HG03064 (cell line): Measurements from ENCODE around the gene MGRN1.
"Not testable (repeated sequence)": the region's sequence is repeated elsewhere in the genome, so short reads cannot be mapped to it uniquely, and the experiment has no call there.

Experiments used
- ATAC-seq: cut with Tn5 transposase; IDR thresholded peaks from one replicate; pipeline ENCODE4 v1.9.1; 2021; ENCODE audit warnings: low read depth; ENCODE audit not compliant: unreplicated experiment

MGRN1 gene

DNA sequence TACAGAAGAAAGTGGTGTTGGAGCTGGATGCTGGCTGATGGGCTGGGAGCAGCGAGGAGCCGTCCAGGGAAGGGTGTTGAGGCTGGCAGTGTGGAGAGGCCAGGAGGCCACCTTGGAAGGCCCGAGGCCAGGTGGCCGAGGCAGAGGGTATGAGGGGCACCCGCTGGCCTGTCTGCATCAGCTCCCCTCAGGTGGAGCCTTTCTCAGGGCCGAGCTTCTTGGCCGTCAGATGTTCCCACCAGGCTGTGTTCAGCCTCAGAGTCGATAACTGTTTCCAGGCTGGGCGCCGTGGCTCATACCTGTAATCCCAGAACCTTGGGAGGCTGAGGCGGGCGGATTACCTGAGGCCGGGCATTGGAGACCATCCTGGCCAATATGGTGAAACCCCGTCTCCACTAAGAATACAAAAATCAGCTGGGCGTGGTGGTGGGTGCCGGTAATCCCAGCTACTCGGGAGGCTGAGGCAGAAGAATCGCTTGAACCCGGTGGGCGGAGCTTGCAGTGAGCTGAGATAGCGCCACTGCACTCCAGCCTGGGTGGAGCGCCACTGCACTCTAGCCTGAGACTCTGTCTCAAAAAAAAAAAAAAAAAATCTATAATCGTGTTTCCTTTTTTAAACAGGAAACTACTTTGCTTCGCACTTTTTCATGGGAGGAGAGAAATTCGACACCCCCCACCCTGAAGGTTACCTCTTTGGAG lies 25.3 kb downstream of the MGRN1 start:
- ATAC-seq = no peak

DNA sequence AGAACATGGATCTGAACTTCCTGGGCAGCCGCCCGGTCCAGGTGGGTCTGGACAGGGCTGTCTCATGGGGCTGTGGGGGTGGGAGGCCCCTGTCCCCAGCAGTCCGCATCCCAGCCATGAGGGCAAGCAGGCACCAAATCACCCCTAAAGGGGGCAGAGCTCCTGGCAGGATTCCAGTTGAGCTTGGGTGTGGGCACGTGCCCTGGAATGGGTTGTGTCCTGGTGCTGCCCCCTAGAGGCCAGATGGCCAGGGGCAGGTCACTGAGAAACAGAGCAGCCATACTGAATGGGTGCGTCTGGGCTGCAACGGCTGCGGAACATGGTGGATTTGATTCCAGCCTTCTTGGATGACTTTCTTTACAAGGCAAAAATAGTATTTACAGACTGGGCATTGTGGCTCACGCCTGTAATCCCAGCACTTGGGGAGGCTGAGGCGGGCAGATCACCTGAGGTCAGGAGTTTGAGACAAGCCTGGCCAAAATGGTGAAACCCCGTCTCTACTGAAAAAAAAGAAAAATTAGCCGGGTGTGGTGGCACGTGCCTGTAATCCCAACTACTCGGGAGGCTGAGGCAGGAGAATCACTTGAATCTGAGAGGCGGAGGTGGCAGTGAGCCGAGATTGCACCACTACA lies 25.9 kb downstream of the MGRN1 start:
- ATAC-seq = not testable (repeated sequence)

DNA sequence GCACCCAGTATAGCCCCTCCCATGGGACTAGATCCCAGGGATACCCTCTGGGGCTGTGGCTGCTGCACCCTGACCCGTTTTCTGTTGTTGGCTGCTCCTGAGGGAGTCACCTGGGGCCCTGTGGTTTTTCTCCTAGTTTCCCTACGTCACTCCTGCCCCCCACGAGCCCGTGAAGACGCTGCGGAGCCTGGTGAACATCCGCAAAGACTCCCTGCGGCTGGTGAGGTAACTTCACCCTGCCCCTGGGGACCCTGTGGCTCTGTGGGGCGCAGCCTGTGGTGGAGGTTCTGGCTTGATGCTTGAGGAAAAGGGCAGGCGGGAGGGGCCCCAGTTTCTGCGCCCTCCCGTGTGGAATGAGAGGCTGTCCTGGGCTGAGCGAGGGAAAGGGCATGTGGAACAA lies 27.2 kb downstream of the MGRN1 start:
- ATAC-seq = no peak

DNA sequence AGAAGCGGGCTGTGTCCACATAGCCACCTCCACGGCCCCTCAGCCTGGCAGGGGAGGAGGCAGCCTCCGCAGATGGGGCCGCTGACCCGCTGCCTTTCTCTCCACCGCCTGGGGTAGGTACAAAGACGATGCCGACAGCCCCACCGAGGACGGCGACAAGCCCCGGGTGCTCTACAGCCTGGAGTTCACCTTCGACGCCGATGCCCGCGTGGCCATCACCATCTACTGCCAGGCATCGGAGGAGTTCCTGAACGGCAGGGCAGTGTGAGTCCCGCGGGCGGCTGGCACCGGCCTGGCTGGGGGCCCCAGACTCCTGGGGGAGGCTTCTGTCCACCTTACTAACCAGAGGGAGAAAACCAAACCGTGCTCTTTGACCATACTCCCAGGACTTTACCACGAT lies 27.9 kb downstream of the MGRN1 start:
- no peak for ATAC-seq

DNA sequence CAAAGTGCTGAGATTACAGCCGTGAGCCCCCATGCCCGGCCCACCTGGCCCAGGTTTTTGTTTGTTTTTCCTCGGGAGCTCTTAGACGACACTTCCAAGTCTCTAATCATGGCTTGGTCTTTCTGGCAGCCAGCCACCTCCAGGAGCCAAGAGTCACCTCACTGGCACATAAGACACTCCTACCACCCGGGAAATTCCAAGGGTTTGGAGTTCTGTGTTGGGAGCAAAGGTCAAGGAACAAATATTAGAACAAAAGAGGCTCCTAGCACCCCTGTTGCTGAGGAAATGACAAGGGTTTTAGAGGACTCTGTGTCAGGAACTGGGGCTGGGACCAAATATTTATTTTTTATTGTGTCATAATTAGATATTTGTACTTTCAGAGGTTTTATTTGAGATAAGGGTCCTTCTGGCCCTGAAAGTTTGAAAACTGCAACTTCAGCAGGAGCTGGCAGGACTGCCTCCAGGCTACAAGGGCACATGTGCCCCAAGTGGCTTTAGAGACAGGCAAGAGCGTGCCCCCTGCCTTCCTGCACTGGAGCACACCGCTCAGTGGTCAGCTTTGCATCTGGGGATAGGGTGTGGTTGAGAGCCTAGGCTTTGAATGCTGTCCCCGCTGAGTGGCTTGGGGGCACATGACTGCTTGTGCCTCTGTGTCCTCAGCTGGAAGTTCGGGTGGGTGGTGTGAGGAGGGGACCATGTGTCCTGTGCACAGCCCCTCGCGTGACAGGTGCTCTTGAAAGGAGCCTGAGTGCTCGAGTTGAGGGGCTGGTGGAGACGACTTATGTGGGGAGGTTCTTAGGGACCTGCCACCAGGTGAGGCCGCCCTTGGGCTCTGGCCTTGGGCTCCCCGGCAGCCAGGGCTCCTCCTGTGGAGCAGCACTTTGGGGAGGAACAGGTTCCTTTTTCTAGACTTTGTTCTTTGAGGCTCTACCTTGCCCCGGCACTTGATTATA lies 29.7 kb downstream of the MGRN1 start:
- ATAC-seq = no peak

DNA sequence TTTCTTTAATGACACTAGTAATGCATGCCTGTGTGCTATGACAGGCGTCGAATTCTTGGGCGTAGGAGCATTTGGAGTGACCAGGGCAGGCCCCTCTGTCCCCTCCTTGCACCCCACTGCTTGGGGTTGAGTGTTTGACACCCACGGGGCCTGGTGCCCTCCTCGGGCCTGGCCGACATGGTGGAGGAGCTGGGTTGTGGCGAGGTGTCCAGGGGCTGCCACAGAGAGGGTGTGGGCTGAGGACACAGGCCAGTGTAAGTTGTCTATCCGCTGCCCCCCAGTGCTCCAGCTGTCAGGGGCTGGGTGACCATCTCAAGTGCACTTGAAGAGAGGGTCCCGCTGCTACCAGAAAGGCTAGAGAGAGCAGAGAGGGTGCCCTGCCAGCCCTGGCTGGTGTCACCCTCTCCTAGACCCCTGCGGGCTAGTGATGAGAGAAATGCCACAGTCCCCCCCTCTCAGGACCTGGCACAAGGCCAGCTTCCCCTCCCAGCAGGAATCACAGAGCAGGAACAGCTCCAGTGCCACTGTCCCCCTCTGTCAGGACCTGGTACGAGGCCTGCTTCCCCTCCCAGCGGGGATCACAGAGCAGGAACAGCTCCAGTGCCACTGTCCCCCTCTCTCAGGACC lies 30.5 kb downstream of the MGRN1 start:
- ATAC-seq = no peak

DNA sequence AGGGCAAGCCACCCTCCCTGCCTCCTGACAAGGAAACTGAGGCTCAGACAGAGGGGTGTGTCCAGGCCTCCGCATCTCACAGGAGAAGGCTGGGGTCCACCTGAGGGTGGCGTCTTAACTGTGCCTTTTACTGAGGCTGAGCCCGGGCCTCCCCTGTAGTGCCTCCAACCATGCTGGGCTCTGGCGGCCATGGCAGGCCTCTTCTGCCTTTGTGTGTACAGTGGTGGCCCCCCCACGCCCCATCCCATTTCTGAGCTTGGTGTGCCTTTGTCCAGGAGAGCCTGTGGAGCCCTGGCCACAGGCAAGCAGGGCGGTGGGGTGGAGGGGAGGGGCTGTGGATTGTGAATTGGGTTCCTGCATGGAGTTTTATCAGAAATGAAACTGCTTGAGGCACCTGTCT lies 31.2 kb downstream of the MGRN1 start:
- no peak for ATAC-seq

DNA sequence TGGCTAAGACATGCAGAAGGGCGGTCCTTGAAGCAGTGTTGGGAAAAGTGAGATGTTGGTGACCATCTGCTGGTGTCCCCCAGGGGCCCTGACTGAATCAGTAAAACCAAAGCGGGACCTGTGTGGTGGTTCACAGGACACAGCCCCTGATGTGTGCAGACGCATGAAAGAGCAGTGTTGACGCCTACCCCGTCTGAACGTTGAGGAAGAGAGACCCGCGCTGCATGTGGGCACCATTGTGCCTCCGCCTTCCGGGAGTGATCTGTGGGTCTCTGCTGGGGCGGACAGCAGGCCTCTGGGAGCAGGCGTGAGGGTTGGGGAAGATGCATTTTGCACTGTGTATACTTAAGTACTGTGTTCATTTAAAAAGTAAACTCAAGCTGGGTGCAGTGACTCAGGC lies 31.6 kb downstream of the MGRN1 start:
- no peak for ATAC-seq

DNA sequence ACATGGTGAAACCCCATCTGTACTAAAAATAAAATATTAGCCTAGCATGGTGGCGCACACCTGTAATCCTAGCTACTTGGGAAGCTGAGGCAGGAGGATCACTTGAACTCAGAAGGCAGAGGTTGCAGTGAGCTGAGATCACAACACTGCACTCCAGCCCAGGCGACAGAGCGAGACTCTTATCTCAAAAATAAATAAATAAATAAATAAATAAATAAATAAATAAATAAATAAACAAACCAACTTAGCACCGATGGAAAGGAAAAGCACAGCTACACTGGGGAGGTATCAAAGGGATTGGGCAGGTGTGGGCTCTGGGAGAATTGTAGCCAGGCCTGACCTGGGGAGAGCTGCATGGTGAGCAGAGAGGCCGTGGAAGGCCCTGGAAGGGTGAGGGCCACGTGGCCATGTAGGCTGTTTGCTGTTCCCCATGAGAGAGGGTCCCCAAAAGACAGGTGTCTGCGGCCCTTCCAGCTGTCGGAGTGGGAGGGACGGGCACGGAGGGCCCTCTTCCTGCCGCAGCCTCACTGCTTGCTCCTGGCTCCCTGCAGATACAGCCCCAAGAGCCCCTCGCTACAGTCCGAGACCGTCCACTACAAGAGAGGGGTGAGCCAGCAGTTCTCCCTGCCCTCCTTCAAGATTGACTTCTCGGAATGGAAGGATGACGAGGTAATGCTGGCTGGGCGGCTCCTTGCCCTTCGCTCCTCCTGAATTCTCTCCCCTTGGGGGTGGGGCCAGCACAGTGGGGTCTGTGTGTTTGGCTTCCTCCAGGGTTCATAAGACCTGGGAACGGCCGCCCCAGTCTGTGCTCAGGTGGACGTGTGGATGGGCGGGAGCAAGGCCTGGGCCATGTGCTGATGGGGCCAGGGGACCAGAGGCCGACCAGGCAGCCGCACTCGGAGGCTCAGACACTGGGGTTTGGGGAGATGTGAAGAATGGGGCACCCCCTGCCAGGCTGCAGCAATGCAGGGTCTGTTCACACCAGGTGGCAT lies 32.4 kb downstream of the MGRN1 start:
- ATAC-seq = no peak

DNA sequence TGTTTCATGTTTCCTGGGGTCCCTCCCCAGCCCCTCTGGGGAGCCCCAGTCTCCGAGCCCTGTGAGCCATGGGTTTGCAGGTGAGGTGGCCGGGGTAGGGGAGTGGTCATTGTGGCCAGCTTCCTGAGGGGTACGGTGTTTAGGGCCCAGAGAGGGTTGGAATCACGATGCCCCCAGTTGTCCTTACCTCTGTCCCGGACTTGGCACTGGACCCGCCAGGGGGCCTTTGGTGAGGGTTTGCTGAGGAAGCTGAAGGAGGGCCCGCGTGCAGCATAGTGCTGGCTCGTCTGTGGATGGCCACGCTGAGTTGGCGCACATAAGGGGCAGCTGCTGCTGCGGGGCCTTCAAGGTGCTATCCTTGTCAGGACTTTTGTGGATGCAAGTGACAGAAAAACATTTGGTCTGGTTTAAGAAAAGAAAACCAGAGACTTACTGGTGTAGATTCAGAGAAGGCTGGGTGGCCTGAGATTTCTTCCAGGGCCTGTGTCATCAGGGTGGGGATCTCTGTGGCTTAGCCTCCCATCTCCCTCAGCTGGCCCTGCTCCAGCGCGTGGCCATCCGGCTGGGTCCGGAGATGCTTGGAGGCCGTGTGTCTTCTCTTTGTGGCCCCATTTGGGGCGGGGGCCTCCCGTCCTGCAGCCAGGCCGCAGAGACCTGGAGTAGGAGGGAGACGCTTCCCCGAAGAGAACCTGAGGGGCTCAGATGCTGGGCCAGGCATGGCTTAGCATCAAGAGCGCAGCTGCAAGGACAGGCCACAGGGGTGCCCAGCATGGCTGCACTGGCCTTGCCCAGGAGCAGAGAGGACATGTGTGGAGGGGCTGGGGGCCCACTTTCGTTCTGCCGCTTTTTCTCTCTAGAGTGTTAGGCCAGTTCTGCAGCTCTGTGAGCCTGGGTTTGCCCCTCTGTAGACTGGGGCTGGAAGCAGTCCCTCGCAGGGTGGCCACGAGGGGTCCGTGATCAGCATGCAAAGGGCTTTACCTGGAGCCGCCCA lies 35.0 kb downstream of the MGRN1 start:
- ATAC-seq = no peak

DNA sequence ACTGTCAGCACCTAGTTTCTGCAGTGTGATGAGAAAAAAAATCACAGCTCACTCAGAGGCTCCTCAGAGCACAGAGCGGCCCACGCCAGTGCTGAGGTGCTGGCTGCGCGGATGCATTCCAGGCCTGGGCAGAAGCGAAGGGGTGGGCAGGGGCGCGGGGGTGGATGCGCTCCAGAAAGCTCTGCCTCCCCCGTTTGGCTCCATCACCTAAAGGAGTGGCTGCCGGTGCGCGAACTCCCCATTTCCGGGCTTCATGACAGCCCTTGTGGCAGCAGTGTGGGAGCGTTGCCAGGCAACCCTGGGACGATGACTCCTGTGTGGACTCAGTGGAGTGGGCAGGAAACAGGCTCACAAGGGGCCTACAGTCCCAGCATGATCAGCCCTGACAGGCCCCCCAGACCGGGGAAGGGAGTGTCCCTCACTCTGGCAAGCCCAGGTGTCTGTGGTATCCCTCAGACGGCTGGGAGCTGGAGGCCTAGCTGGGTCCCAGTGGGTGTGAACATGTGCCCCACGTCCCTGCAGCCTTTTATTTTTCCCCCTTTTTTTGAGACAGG lies 35.9 kb downstream of the MGRN1 start:
- no peak for ATAC-seq

DNA sequence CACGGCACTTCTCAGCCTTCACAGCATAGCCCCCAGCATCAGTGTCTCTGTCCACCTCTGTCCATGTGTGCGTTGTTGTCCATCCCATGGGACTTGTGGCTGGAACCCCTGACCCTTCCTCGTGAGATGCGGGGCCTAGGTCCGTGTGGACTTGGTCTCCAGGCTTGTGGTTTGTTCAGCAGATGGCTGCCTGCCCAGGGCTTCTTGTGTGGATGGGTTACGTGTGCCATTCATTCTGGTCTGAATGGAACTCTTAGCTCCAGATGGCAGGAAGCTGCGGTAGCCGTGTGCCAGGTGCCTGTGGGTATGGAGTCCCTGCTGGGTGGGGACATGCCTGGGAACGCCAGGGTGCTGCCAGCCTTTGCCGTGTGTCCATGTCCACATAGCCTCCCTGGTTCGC lies 37.0 kb downstream of the MGRN1 start:
- ATAC-seq = no peak

DNA sequence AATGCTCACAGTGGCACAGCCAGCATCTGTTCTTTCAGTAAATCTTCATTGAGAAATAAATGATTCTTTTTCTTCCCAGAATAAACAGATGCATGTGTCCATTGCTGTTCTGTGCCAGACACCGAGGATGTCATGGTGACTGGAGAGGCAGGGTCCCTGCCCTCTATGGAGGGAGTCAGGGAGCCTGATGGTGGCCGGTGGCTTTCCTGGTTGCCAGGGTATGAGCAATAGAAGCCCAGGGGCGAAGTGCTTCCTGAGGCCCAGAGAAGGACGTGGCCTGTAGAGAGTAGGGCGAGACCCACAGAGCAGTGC lies 38.8 kb downstream of the MGRN1 start:
- no peak for ATAC-seq

DNA sequence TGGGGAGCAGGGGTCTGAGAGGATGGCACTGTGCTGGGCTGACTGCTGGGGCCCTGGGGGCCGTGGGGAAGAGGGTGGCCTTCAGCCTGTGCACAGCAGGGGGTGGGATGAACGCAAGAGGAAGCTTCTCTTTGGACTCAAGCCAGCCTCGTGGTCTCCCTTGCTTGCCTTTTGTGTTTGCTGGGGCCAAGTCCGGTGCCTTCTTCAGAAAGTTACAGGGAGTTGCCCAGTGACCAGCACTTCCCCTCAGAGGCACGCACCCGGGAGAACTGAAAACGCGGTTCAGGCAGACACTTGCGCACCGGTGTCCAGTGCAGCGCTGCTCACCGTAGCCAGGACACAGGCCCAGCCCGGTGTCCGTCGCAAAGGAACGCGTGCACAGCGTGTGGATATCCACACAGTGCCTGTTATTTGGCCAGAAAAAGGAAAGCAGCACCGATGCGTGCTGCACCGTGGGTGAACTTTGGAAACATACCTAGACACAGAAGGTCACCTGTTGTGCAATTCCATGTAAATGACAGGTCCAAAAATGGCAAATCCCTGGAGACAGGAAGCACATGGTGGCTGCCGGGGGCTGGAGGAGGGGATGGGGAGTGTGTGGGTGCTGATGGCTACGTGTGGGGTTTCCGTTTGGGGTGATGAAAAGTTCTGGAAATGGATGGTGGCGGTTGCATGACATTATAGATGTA lies 39.3 kb downstream of the MGRN1 start:
- no peak for ATAC-seq

DNA sequence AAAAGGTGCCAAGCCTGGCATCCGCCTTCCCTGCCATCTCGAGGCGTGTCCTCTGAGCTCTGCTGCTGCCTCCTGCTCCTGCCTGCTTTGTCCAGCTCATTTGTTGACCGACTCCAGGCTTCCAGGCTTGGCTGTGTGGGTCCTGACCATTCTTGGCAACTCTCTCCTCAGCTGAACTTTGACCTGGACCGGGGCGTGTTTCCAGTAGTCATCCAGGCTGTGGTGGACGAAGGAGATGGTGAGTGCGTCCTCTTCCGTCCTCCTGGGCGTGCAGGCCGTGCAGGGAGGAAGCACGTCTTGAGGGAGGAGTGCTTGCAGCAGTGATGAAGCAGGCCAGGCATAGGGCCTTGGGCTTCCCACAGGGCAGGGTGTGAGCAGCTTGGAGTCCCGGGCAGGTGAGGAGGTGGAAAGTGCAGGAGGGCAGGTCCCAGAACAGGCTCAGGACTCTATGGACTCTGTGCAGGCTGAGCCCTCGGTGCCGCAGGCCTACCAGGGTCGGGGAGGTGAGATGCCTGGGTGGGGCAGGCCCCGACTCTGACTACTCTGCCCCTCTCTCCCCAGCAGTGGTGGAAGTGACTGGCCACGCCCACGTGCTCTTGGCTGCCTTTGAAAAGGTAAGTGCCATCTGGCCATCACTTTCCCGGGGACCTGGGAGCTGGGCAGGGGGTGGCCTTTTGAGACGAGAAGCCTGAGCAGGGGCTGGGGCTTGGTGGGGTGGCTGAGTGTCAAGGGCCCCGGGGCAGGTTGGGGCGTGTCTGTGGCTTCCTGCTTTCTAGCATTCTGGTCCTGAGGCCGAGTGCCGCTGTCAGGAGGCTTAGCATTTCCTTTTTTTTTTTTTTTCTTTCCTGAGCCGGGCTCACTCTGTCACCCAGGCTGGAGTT lies 40.2 kb downstream of the MGRN1 start:
- ATAC-seq = no peak

DNA sequence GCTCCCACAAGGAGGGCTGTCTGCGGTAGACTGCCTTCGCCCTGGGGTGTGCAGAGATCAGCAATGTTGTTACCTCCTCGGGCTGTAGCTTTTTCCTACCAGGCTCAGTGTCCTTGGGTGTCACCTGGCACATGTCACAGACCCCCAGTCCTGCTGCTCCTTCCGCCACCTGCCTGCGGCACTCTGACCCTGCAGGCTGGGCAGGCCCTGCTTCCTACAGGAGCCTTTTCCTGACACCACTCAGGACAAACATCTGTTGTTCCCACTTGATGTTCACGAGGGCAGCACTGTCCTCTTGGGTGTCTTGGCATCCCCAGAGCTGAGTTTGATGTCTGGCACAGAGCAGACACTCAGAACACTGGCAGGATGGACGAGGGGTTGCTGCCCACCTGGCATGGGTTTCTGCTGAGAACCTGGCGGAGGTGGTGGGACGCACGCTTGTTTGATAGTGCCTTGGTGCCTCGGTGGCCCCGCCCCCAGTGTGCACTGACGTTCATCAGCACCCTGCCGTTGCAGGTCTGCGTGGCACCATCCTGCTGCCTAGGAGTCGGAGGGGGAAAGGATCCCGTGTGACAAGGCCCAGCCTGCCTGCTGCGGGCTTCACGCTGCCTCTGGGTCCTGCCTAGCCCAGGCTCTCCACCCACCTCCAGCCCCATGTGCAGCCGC lies 42.0 kb downstream of the MGRN1 start:
- ATAC-seq = no peak
